H9 (cell line): ENCODE data around the gene SMNDC1. TPM values are rescaled to one million over a fixed set of nuclear protein-coding genes. Genes with fewer than 3 reads are reported as not detected.

Source experiments
- DNase-seq: peaks from one replicate; pipeline ENCODE4 v3.0.0-alpha.2; 2017
- H2AFZ ChIP-seq: one replicate; pipeline ENCODE4 v1.6.1; 2013; ENCODE audit warnings: mild to moderate bottlenecking, low read length, control low read depth, moderate library complexity
- H2AK5ac ChIP-seq: 2 replicates; pipeline ENCODE4 v1.6.1; 2013; ENCODE audit warnings: low read length, control low read depth, mixed read lengths; ENCODE audit not compliant: insufficient read length
- H2BK120ac ChIP-seq: one replicate; pipeline ENCODE4 v1.6.1; 2013; ENCODE audit warnings: low read depth, mild to moderate bottlenecking, low read length, control low read depth, inconsistent platforms; ENCODE audit not compliant: poor library complexity, severe bottlenecking
- H2BK12ac ChIP-seq: 2 replicates; pipeline ENCODE4 v1.6.1; 2013; ENCODE audit warnings: low read length, control low read depth, mixed read lengths, low read depth; ENCODE audit not compliant: insufficient read length
- H2BK15ac ChIP-seq: 2 replicates; pipeline ENCODE4 v1.6.1; 2013; ENCODE audit warnings: low read depth, low read length, control low read depth
- H2BK20ac ChIP-seq: one replicate; pipeline ENCODE4 v1.6.1; 2013; ENCODE audit warnings: low read depth, mild to moderate bottlenecking, low read length, control low read depth, inconsistent platforms; ENCODE audit not compliant: poor library complexity, severe bottlenecking
- H2BK5ac ChIP-seq: 2 replicates; pipeline ENCODE4 v1.6.1; 2013; ENCODE audit warnings: low read length, control low read depth, mixed read lengths; ENCODE audit not compliant: insufficient read length
- H3K14ac ChIP-seq: 2 replicates; pipeline ENCODE4 v1.6.1; 2013; ENCODE audit warnings: low read length, control low read depth; ENCODE audit not compliant: insufficient read depth
- H3K18ac ChIP-seq: 2 replicates; pipeline ENCODE4 v1.6.1; 2013; ENCODE audit warnings: low read depth, mild to moderate bottlenecking, mixed read lengths, low read length, control low read depth; ENCODE audit not compliant: insufficient read length
- H3K23ac ChIP-seq: 2 replicates; pipeline ENCODE4 v1.6.1; 2013; ENCODE audit warnings: low read length, control low read depth, mixed read lengths, low read depth; ENCODE audit not compliant: insufficient read length
- H3K23me2 ChIP-seq: 2 replicates; pipeline ENCODE4 v1.6.1; 2013; ENCODE audit warnings: low read depth, mild to moderate bottlenecking, mixed read lengths, low read length, control low read depth; ENCODE audit not compliant: insufficient read length, poor library complexity, severe bottlenecking
- H3K27ac ChIP-seq: 2 replicates; pipeline ENCODE4 v1.5.1; 2013; ENCODE audit warnings: low read length, control low read depth, mixed read lengths, low read depth; ENCODE audit not compliant: insufficient read length
- H3K27me3 ChIP-seq: 2 replicates; pipeline ENCODE4 v1.6.1; 2013; ENCODE audit warnings: low read length, control low read depth, inconsistent platforms; ENCODE audit not compliant: insufficient read depth
- H3K4ac ChIP-seq: 2 replicates; pipeline ENCODE4 v1.6.1; 2013; ENCODE audit warnings: low read depth, mild to moderate bottlenecking, control low read depth, inconsistent platforms, low read length, moderate library complexity
- H3K4me1 ChIP-seq: 2 replicates; pipeline ENCODE4 v1.6.1; 2013; ENCODE audit warnings: low read length, control low read depth, inconsistent platforms; ENCODE audit not compliant: insufficient read depth
- H3K4me2 ChIP-seq: 2 replicates; pipeline ENCODE4 v1.6.1; 2013; ENCODE audit warnings: low read length, control low read depth, mixed read lengths; ENCODE audit not compliant: insufficient read length, insufficient read depth
- H3K56ac ChIP-seq: 2 replicates; pipeline ENCODE4 v1.6.1; 2013; ENCODE audit warnings: low read depth, mild to moderate bottlenecking, mixed read lengths, low read length, control low read depth; ENCODE audit not compliant: insufficient read length
- H3K79me1 ChIP-seq: 2 replicates; pipeline ENCODE4 v1.6.1; 2013; ENCODE audit warnings: low read depth, mild to moderate bottlenecking, moderate library complexity, low read length, control low read depth, inconsistent platforms; ENCODE audit not compliant: insufficient read depth, poor library complexity, severe bottlenecking
- H3K79me2 ChIP-seq: 2 replicates; pipeline ENCODE4 v1.6.1; 2013; ENCODE audit warnings: low read length, control low read depth, inconsistent platforms; ENCODE audit not compliant: insufficient read depth
- H3K9ac ChIP-seq: 2 replicates; pipeline ENCODE4 v1.6.1; 2013; ENCODE audit warnings: low read length, control low read depth, mixed read lengths; ENCODE audit not compliant: insufficient read length; ENCODE audit errors: extremely low read depth
- H3K9me3 ChIP-seq: one replicate; pipeline ENCODE4 v1.6.1; 2013; ENCODE audit warnings: low read depth, low read length, inconsistent platforms; ENCODE audit not compliant: control insufficient read depth
- H3T11ph ChIP-seq: one replicate; pipeline ENCODE4 v1.6.1; 2013; ENCODE audit warnings: mild to moderate bottlenecking, low read length, control low read depth, inconsistent platforms
- H4K20me1 ChIP-seq: one replicate; pipeline ENCODE4 v1.6.1; 2013; ENCODE audit not compliant: control insufficient read depth, insufficient read length, insufficient read depth
- H4K5ac ChIP-seq: 2 replicates; pipeline ENCODE4 v1.6.1; 2013; ENCODE audit warnings: low read depth, mild to moderate bottlenecking, mixed read lengths, low read length, control low read depth; ENCODE audit not compliant: insufficient read length
- H4K8ac ChIP-seq: replicated peaks from 2 replicates; pipeline ENCODE4 v1.6.1; 2013; ENCODE audit warnings: low read length, control low read depth, mixed read lengths, low read depth; ENCODE audit not compliant: insufficient read length
- H4K91ac ChIP-seq: 2 replicates; pipeline ENCODE4 v1.6.1; 2013; ENCODE audit warnings: low read depth, mild to moderate bottlenecking, moderate library complexity, mixed read lengths, low read length, control low read depth; ENCODE audit not compliant: insufficient read length
- H3K27ac Mint-ChIP-seq, 3 experiments: 2 replicates in 2 of 3; 3 replicates in 1 of 3; pipeline ENCODE4 v1.8.0; 2020 to 2021; ENCODE audit warnings: mixed read lengths in 3 of 3, mild to moderate bottlenecking in 1 of 3, moderate library complexity in 1 of 3
- H3K27me3 Mint-ChIP-seq: 2 replicates; pipeline ENCODE4 v1.8.0; 2021; ENCODE audit warnings: low read depth, mild to moderate bottlenecking, moderate library complexity, mixed read lengths
- H3K36me3 Mint-ChIP-seq, 3 experiments: 2 replicates in 2 of 3; 3 replicates in 1 of 3; pipeline ENCODE4 v1.8.0; 2020 to 2021; ENCODE audit warnings: low read depth in 3 of 3, mixed read lengths in 3 of 3; ENCODE audit not compliant: insufficient read depth in 1 of 3
- H3K4me1 Mint-ChIP-seq, 2 experiments: 2 replicates each; pipeline ENCODE4 v1.8.0; 2020; ENCODE audit warnings: mixed read lengths in 2 of 2
- H3K4me3 Mint-ChIP-seq, 2 experiments: 2 replicates in 1 of 2; 3 replicates in 1 of 2; pipeline ENCODE4 v1.8.0; 2020 to 2021; ENCODE audit warnings: mild to moderate bottlenecking in 2 of 2, mixed read lengths in 2 of 2, moderate library complexity in 1 of 2
- H3K9me3 Mint-ChIP-seq, 2 experiments: 2 replicates in 1 of 2; 3 replicates in 1 of 2; pipeline ENCODE4 v1.8.0; 2020; ENCODE audit warnings: mild to moderate bottlenecking in 2 of 2, mixed read lengths in 2 of 2, moderate library complexity in 1 of 2
- CTCF ChIP-seq: fragments of 200-600 bp; sonication (generic); conservative IDR thresholded peaks from 3 replicates; pipeline ENCODE4 v1.8.0; 2021; ENCODE audit warnings: antibody characterized with exemption, mild to moderate bottlenecking
- WGBS: extraction: QIAGEN DNeasy Blood & Tissue Kit; methylation state at CpG from one replicate; pipeline ENCODE4 v1.1.7; 2013; ENCODE audit warnings: missing lambda C conversion rate, low lambda C conversion rate, mixed read lengths; ENCODE audit not compliant: insufficient read length; ENCODE audit errors: extremely low coverage; 5-methylcytosine and 5-hydroxymethylcytosine counted together
- total RNA-seq: library from RNA; stranded (reverse); gene quantifications from 2 replicates; pipeline ENCODE4 v1.2.1, GENCODE V29; 2021

The SMNDC1 gene
- total RNA-seq, 1 experiment from 2014 or later, result 55.7 TPM

- Histone ChIP-seq H3K79me1 (no peaks in the 10 kb centered on the region), H3K23me2 (no peaks in the 10 kb centered on the region), H2AK5ac (no peak overlapping the region), H3K18ac (no peak overlapping the region), H3K23ac (no peak overlapping the region), H2BK12ac (no peak overlapping the region), H3K27ac (no peak overlapping the region), H3T11ph (no peak overlapping the region), H4K5ac (no peak overlapping the region), H4K20me1 (no peaks in the 10 kb centered on the region), H4K91ac (no peak overlapping the region), H3K79me2 (no peaks in the 10 kb centered on the region), H3K4me1 (no peaks in the 10 kb centered on the region; the same call in 1 of the 2 replicates), H3K56ac (no peak overlapping the region), H3K4ac (no peak overlapping the region), H3K14ac (no peak overlapping the region), H3K9me3 (no peaks in the 10 kb centered on the region), H3K9ac (no peak overlapping the region), H2BK5ac (no peak overlapping the region), H3K4me2 (no peak overlapping the region), H2BK15ac (no peak overlapping the region), H2BK120ac (no peak overlapping the region), H2AFZ (no peak overlapping the region), H4K8ac (no peak overlapping the region), H3K27me3 (no peaks in the 10 kb centered on the region), H2BK20ac (no peak overlapping the region)
- Mint-ChIP-seq H3K27me3 (no peaks in the 10 kb centered on the region), H3K4me3 (no peak overlapping the region), H3K36me3 (no peaks in the 10 kb centered on the region), H3K4me1 (peaks cover 17 to 18% of the 10 kb centered on the region in 2 experiments), H3K27ac (no peak overlapping the region), H3K9me3 (no peaks in the 10 kb centered on the region)
- no peak for TF ChIP-seq CTCF
- no peak for DNase-seq
- 100% methylated on average over 1 of the region's 3 CpGs for WGBS
Measured at GRCh38 chr10:110310741-110311140, 6.0 kb upstream of the SMNDC1 start.
